Measurements from ENCODE around the gene CTSF.

Gene CTSF

GRCh38 chr11:66614073-66614472 is 45.7 kb upstream of the CTSF start:
- no peak overlapping the region for H3K4me3 ChIP-seq (ENCODE audit: insufficient read depth, low read length, poor library complexity, severe bottlenecking)
- H3F3A ChIP-seq (ENCODE audit: insufficient read depth), result 0 out of 2 replicates have a peak, but pooled peaks cover 4% of the 10 kb centered on the region
- H2AFZ ChIP-seq (ENCODE audit: low read depth, low read length, severe bottlenecking), result no peak overlapping the region
- H3K36me3 ChIP-seq (ENCODE audit: low read length), result peaks cover 5% of the 10 kb centered on the region; the same call in 1 of the 2 replicates
- no peaks in the 10 kb centered on the region for H3K9me2 ChIP-seq (replicated peaks; ENCODE audit: insufficient read depth, low read length)
- H3K79me2 ChIP-seq (ENCODE audit: insufficient read depth, low read length), result peaks cover 26% of the 10 kb centered on the region
- H3K9ac ChIP-seq (ENCODE audit: low read length), result no peak overlapping the region
- no peak overlapping the region for H3K4me2 ChIP-seq (ENCODE audit: low read depth, low read length, poor library complexity, severe bottlenecking)
- no peak overlapping the region for H3K27ac ChIP-seq (ENCODE audit: low read depth, low read length)
- H3K27me3 ChIP-seq (ENCODE audit: low read length), result no peaks in the 10 kb centered on the region
- H3K9me3 ChIP-seq (ENCODE audit: insufficient read depth, low read length), result no peaks in the 10 kb centered on the region
- peaks cover 20% of the 10 kb centered on the region for H4K20me1 ChIP-seq (ENCODE audit: low read depth, low read length)
- TF ChIP-seq CTCF (IDR thresholded peaks at IDR 0.05; ENCODE audit: insufficient read depth, low read length, poor library complexity, severe bottlenecking) (no peak), EZH2phosphoT487 (conservative IDR thresholded peaks at IDR 0.05; ENCODE audit: low read length) (no peak)

GRCh38 chr11:66612458-66612857 is 44.1 kb upstream of the CTSF start:
- H3K4me3 ChIP-seq (ENCODE audit: insufficient read depth, low read length, poor library complexity, severe bottlenecking), result no peak overlapping the region
- peaks cover 10% of the 10 kb centered on the region for H3K79me2 ChIP-seq (ENCODE audit: insufficient read depth, low read length)
- H3K27me3 ChIP-seq (ENCODE audit: low read length), result no peaks in the 10 kb centered on the region
- H3K9me2 ChIP-seq (replicated peaks; ENCODE audit: insufficient read depth, low read length), result no peaks in the 10 kb centered on the region
- no peaks in the 10 kb centered on the region; the same call in 1 of the 2 replicates for H3K36me3 ChIP-seq (ENCODE audit: low read length)
- no peaks in the 10 kb centered on the region for H3K9me3 ChIP-seq (ENCODE audit: insufficient read depth, low read length)
- H2AFZ ChIP-seq (ENCODE audit: low read depth, low read length, severe bottlenecking), result no peak overlapping the region
- H3F3A ChIP-seq (ENCODE audit: insufficient read depth), result no peaks in the 10 kb centered on the region
- no peak overlapping the region for H3K4me2 ChIP-seq (ENCODE audit: low read depth, low read length, poor library complexity, severe bottlenecking)
- TF ChIP-seq EZH2phosphoT487 (conservative IDR thresholded peaks at IDR 0.05; ENCODE audit: low read length) (no peak), CTCF (IDR thresholded peaks at IDR 0.05; ENCODE audit: insufficient read depth, low read length, poor library complexity, severe bottlenecking) (no peak)
- H3K27ac ChIP-seq (ENCODE audit: low read depth, low read length), result no peak overlapping the region
- H4K20me1 ChIP-seq (ENCODE audit: low read depth, low read length), result peaks cover 4% of the 10 kb centered on the region; the same call in 1 of the 2 replicates
- H3K9ac ChIP-seq (ENCODE audit: low read length), result no peak overlapping the region

- Histone ChIP-seq H3K4me3 (ENCODE audit: insufficient read depth, low read length, poor library complexity, severe bottlenecking) (no peak overlapping the region), H3F3A (ENCODE audit: insufficient read depth) (no peaks in the 10 kb centered on the region), H3K9me3 (ENCODE audit: insufficient read depth, low read length) (no peaks in the 10 kb centered on the region), H3K9me2 (replicated peaks; ENCODE audit: insufficient read depth, low read length) (no peaks in the 10 kb centered on the region), H3K27ac (ENCODE audit: low read depth, low read length) (no peak overlapping the region), H4K20me1 (ENCODE audit: low read depth, low read length) (no peaks in the 10 kb centered on the region), H3K79me2 (ENCODE audit: insufficient read depth, low read length) (no peaks in the 10 kb centered on the region), H3K9ac (ENCODE audit: low read length) (no peak overlapping the region), H2AFZ (ENCODE audit: low read depth, low read length, severe bottlenecking) (no peak overlapping the region), H3K4me2 (ENCODE audit: low read depth, low read length, poor library complexity, severe bottlenecking) (no peak overlapping the region), H3K27me3 (ENCODE audit: low read length) (no peaks in the 10 kb centered on the region), H3K36me3 (ENCODE audit: low read length) (no peaks in the 10 kb centered on the region)
- no peak for TF ChIP-seq CTCF (IDR thresholded peaks at IDR 0.05; ENCODE audit: insufficient read depth, low read length, poor library complexity, severe bottlenecking)
- no peak for TF ChIP-seq EZH2phosphoT487 (conservative IDR thresholded peaks at IDR 0.05; ENCODE audit: low read length)
Measured at GRCh38 chr11:66609721-66610617, 41.6 kb upstream of the CTSF start.
